ENCODE measurements around the gene RUFY3. TPM values are rescaled to one million over a fixed set of nuclear protein-coding genes. Genes with fewer than 3 reads are reported as not detected.

Gene RUFY3
- total and polyA plus RNA-seq, 2 of the 4 experiments (the other 2 are of a cell fraction), result 19.6 to 28.9 TPM

- H3K18ac ChIP-seq (ENCODE audit: low read depth, low read length), result no peak overlapping the region
- DNase-seq, result no peak
- ChIA-PET POLR2A (ENCODE audit: unreplicated experiment) (no interaction called here), CTCF (interaction anchor here (0.6 to 1.1 kb wide), 2 partner anchors 15 to 26 kb away, joined by 3 to 5 read pairs; no protein-coding TSS in a partner anchor)
- H2AFZ ChIP-seq (replicated peaks; ENCODE audit: low read length, poor library complexity), result no peak overlapping the region
- ATAC-seq (ENCODE audit: low read depth), result no peak
- no peak overlapping the region for H2BK15ac ChIP-seq (ENCODE audit: low read depth, low read length)
- H3K9ac ChIP-seq (ENCODE audit: low read depth, low read length), result no peak overlapping the region
- intact Hi-C loops (cut with micrococcal nuclease) (no loop called here), in situ Hi-C loops (cut with MboI; ENCODE audit: low sequenced_read_pairs) (no loop called here), dilution Hi-C loops (cut with HindIII; ENCODE audit: low sequenced_read_pairs, unreplicated experiment) (no loop called here)
- BruUV-seq (replicated peaks), result no TSS peak
- H3K9me3 ChIP-seq (ENCODE audit: control insufficient read depth, insufficient read depth, low read length), result no peaks in the 10 kb centered on the region
- no peak overlapping the region for H4K91ac ChIP-seq (ENCODE audit: insufficient read depth, low read depth, low read length)
- no CpG with 5 or more reads among the region's 3 CpGs for WGBS, 2 experiments (ENCODE audit: extremely low coverage in 2 of 2, insufficient read length in 1 of 2)
- no peaks in the 10 kb centered on the region; the same call in 1 of the 2 replicates for H3K4me1 ChIP-seq (ENCODE audit: control insufficient read depth, insufficient read depth, low read length)
- H2AK9ac ChIP-seq (replicated peaks; ENCODE audit: low read depth, low read length, poor library complexity), result no peak overlapping the region
- H2AK5ac ChIP-seq (ENCODE audit: low read depth, low read length), result no peak overlapping the region
- H3K36me3 ChIP-seq (ENCODE audit: control insufficient read depth, insufficient read depth, low read length), result peaks cover 2% of the 10 kb centered on the region
- H3K14ac ChIP-seq (replicated peaks; ENCODE audit: low read depth, low read length), result no peak overlapping the region
- H3K4me2 ChIP-seq (ENCODE audit: low read depth, low read length), result no peak overlapping the region
- no peak overlapping the region for H3K56ac ChIP-seq (ENCODE audit: extremely low read depth, insufficient read depth, low read length)
- no peak overlapping the region for H3K4me3 ChIP-seq (ENCODE audit: insufficient read depth, low read depth, low read length)
- TF ChIP-seq MAFK (IDR thresholded peaks at IDR 0.05; ENCODE audit: low read depth, low read length) (peak; percentile 98), RAD21 (IDR thresholded peaks at IDR 0.05; ENCODE audit: low read length) (no peak)
- H3K23ac ChIP-seq (ENCODE audit: low read depth, low read length), result no peak overlapping the region
- peaks cover 20 to 48% of the 10 kb centered on the region in 2 experiments for H3K79me1 ChIP-seq (ENCODE audit: low read depth in 1 of 2, low read length in 2 of 2)
- no peak overlapping the region for H4K8ac ChIP-seq (ENCODE audit: low read depth in 2 of 2, low read length in 2 of 2)
- no peak overlapping the region for H2BK120ac ChIP-seq (ENCODE audit: low read depth, low read length)
- H3K9me1 ChIP-seq (ENCODE audit: insufficient read depth, low read length), result peaks cover 6% of the 10 kb centered on the region
- H3K27ac ChIP-seq (ENCODE audit: insufficient read depth, low read length), result no peak overlapping the region
- no peak overlapping the region for H2BK5ac ChIP-seq (ENCODE audit: low read depth, low read length, poor library complexity, severe bottlenecking)
- no peaks in the 10 kb centered on the region for H3K27me3 ChIP-seq (ENCODE audit: control insufficient read depth, insufficient read depth, low read length)
- no peak overlapping the region for H2BK20ac ChIP-seq (ENCODE audit: low read depth, low read length)
- no peak overlapping the region for H3K4ac ChIP-seq (ENCODE audit: low read depth, low read length)
- H4K20me1 ChIP-seq (ENCODE audit: insufficient read depth, low read length), result no peaks in the 10 kb centered on the region; the same call in 1 of the 2 replicates
- no peak overlapping the region for H4K5ac ChIP-seq (ENCODE audit: low read depth, low read length)
Observed at GRCh38 chr4:70724463-70724862, 2.7 kb downstream of the RUFY3 start.

All from IMR-90 (cell line).